Endothelial cell of umbilical vein (primary cell): ENCODE measurements around the gene C10orf67. TPM values are rescaled to one million over a fixed set of nuclear protein-coding genes. Genes with fewer than 3 reads are reported as not detected.

Source experiments
- BruUV-seq: library from RNA; stranded (reverse); fragments of 400-500 nt; replicated peaks from 2 replicates; lab custom pipeline; 2021; lab: Mats Ljungman, UMichigan
- CTCF ChIA-PET: fragments of 300-600, 350-600 bp; sonication (Branson Sonifier 250); formaldehyde crosslinking; loops from one replicate; lab custom pipeline; 2021; ENCODE audit warnings: antibody characterized with exemption, inconsistent platforms; lab: Charles Lee
- POLR2A ChIA-PET: fragments of 300-600, 350-600 bp; sonication (Branson Sonifier 250); formaldehyde crosslinking; loops from one replicate; lab custom pipeline; 2021; ENCODE audit warnings: antibody characterized with exemption, inconsistent platforms; lab: Charles Lee
- DNase-seq: peaks from one replicate; pipeline ENCODE4 v3.0.0-alpha.2; 2011; ENCODE audit warnings: low read depth, low spot score
- FAIRE-seq: peaks from 2 replicates; lab custom pipeline; 2011; peaks lifted over from hg19 to GRCh38; lab: Jason Lieb, UNC
- H2AFZ ChIP-seq: 2 replicates; pipeline ENCODE4 v1.6.0; 2012; ENCODE audit warnings: low read depth, low read length, control low read depth, inconsistent platforms
- H3K27ac ChIP-seq: 2 replicates; pipeline ENCODE4 v1.5.1; 2011; ENCODE audit warnings: low read depth, mild to moderate bottlenecking, control low read depth, low read length, moderate library complexity; ENCODE audit not compliant: insufficient read depth
- H3K27me3 ChIP-seq, 2 experiments: 2 replicates each; pipeline versions ENCODE4 v1.6.0 to v1.6.1; 2011; ENCODE audit warnings: low read length in 2 of 2, mixed read lengths in 1 of 2; ENCODE audit not compliant: control insufficient read depth in 2 of 2, insufficient read depth in 2 of 2
- H3K36me3 ChIP-seq, 2 experiments: 2 replicates in 1 of 2; 3 replicates in 1 of 2; pipeline ENCODE4 v1.5.1; 2011; ENCODE audit warnings: low read length in 2 of 2, mild to moderate bottlenecking in 1 of 2, moderate library complexity in 1 of 2; ENCODE audit not compliant: control insufficient read depth in 2 of 2, insufficient read depth in 2 of 2; ENCODE audit errors: extremely low read depth in 1 of 2
- H3K4me1 ChIP-seq: 3 replicates; pipeline ENCODE4 v1.5.1; 2011; ENCODE audit warnings: mild to moderate bottlenecking, low read length; ENCODE audit not compliant: control insufficient read depth, insufficient read depth; ENCODE audit errors: extremely low read depth
- H3K4me2 ChIP-seq: 2 replicates; pipeline ENCODE4 v1.6.1; 2011; ENCODE audit warnings: low read length, control low read depth, mixed read lengths; ENCODE audit not compliant: insufficient read depth
- H3K4me3 ChIP-seq, 3 experiments: fragments of 200-600 bp in 1 of 3; sonication (generic), shearing (Covaris generic) in 1 of 3; replicated peaks in 1 of 3; 2 replicates each; pipeline ENCODE4 v1.5.1; 2011 to 2016; ENCODE audit warnings: control low read depth in 3 of 3, low read length in 3 of 3, mild to moderate bottlenecking in 2 of 3, inconsistent platforms in 1 of 3, low read depth in 1 of 3, moderate library complexity in 1 of 3; ENCODE audit not compliant: insufficient read depth in 1 of 3
- H3K79me2 ChIP-seq: 2 replicates; pipeline ENCODE4 v1.6.0; 2012; ENCODE audit warnings: low read length, inconsistent platforms; ENCODE audit not compliant: control insufficient read depth, insufficient read depth
- H3K9ac ChIP-seq: replicated peaks from 2 replicates; pipeline ENCODE3; 2011; ENCODE audit warnings: low read length, control low read depth; ENCODE audit not compliant: insufficient read depth; ENCODE audit errors: extremely low read depth
- H3K9me1 ChIP-seq: replicated peaks from 3 replicates; pipeline ENCODE4 v1.6.0; 2011; ENCODE audit warnings: mild to moderate bottlenecking, low read length; ENCODE audit not compliant: control insufficient read depth, insufficient read depth; ENCODE audit errors: extremely low read depth
- H3K9me3 ChIP-seq: replicated peaks from 2 replicates; pipeline ENCODE4 v1.5.1; 2012; ENCODE audit warnings: low read length, inconsistent platforms; ENCODE audit not compliant: control insufficient read depth, insufficient read depth
- H4K20me1 ChIP-seq: replicated peaks from 2 replicates; pipeline ENCODE3; 2011; ENCODE audit warnings: mild to moderate bottlenecking, low read length; ENCODE audit not compliant: control insufficient read depth, insufficient read depth; ENCODE audit errors: extremely low read depth
- CTCF ChIP-seq, 2 donors: IDR thresholded peaks; 1 replicate in 1 of 2; 2 replicates in 1 of 2; pipeline ENCODE4 v1.5.1; 2011; ENCODE audit warnings: low read length in 2 of 2, mild to moderate bottlenecking in 2 of 2, moderate library complexity in 2 of 2, control low read depth in 1 of 2, inconsistent platforms in 1 of 2, low read depth in 1 of 2; ENCODE audit not compliant: insufficient read depth in 1 of 2; ENCODE audit errors: extremely low read depth in 1 of 2
- EZH2 ChIP-seq: IDR thresholded peaks from 2 replicates; pipeline ENCODE4 v1.6.1; 2012; ENCODE audit warnings: borderline replicate concordance, low read depth, mild to moderate bottlenecking, moderate library complexity, low read length, inconsistent platforms; ENCODE audit not compliant: severe bottlenecking
- FOS ChIP-seq: IDR thresholded peaks from 2 replicates; pipeline ENCODE4 v1.6.1; 2011; ENCODE audit warnings: mild to moderate bottlenecking, low read length, moderate library complexity, borderline replicate concordance; ENCODE audit not compliant: insufficient read depth
- GATA2 ChIP-seq: IDR thresholded peaks from 2 replicates; pipeline ENCODE4 v1.7.0; 2011; ENCODE audit warnings: low read depth, mild to moderate bottlenecking, moderate library complexity, mixed read lengths, low read length; ENCODE audit not compliant: insufficient read length, insufficient read depth
- JUN ChIP-seq: IDR thresholded peaks from 2 replicates; pipeline ENCODE4 v1.6.1; 2011; ENCODE audit warnings: borderline replicate concordance, low read depth; ENCODE audit not compliant: insufficient read length, insufficient read depth
- MAX ChIP-seq: IDR thresholded peaks from 2 replicates; pipeline ENCODE4 v1.6.1; 2011; ENCODE audit not compliant: insufficient read depth, insufficient read length
- POLR2A ChIP-seq: IDR thresholded peaks from 2 replicates; pipeline ENCODE4 v1.6.1; 2012; ENCODE audit warnings: low read depth, mild to moderate bottlenecking, control low read depth, low read length
- POLR2AphosphoS5 ChIP-seq: IDR thresholded peaks from 2 replicates; pipeline ENCODE4 v1.6.1; 2012; ENCODE audit warnings: low read depth, mild to moderate bottlenecking, control low read depth, low read length, moderate library complexity; ENCODE audit not compliant: insufficient read depth
- dilution Hi-C: fragments of 300-500 bp; cut with MboI; formaldehyde crosslinking; loops from one replicate; pipeline ENCODE4 v1.15.0; 2019; ENCODE audit warnings: low sequenced_read_pairs; ENCODE audit not compliant: extremely low pct_ligation_motif_present
- intact Hi-C: fragments of 100-400 bp; cut with micrococcal nuclease; formaldehyde crosslinking; loops from one replicate; pipeline ENCODE4 v1.10.0; 2022
- polyA plus RNA-seq, 4 experiments: library from polyadenylated mRNA; depleted of rRNA in 3 of 4; stranded (reverse) in 3 of 4; unstranded in 1 of 4; fragments of >200 nt; gene quantifications; 2 replicates each; pipeline versions ENCODE4 v1.2.1 to v1.2.3, GENCODE V29; 2011 to 2012; ENCODE audit warnings: missing spikeins in 1 of 4
- total RNA-seq: library from RNA; stranded (reverse); gene quantifications from 2 replicates; pipeline ENCODE4 v1.2.3, GENCODE V29; 2021

The C10orf67 gene
- total and polyA plus RNA-seq, 2 donors (not counting 3 experiments of a cell fraction or from before 2014, with no cell fraction given): not detected

GRCh38 chr10:23341004-23341403 lies 3.6 kb downstream of the C10orf67 start:
- H2AFZ ChIP-seq: no peak overlapping the region
- no TSS peak for BruUV-seq
- FAIRE-seq (no peak), DNase-seq (no peak)
- H3K36me3 ChIP-seq: no peaks in the 10 kb centered on the region
- H3K4me2 ChIP-seq: no peak overlapping the region
- TF ChIP-seq EZH2 (no peak), MAX (no peak), GATA2 (no peak), JUN (no peak), POLR2A (no peak), FOS (no peak)
- H3K79me2 ChIP-seq: no peaks in the 10 kb centered on the region
- no peak overlapping the region for H3K9ac ChIP-seq
- intact Hi-C loops (no loop called here), dilution Hi-C loops (no loop called here)
- CTCF ChIA-PET: no interaction called here
- H3K4me3 ChIP-seq: no peak overlapping the region
- no peaks in the 10 kb centered on the region for H3K9me3 ChIP-seq
- no peaks in the 10 kb centered on the region for H4K20me1 ChIP-seq
- no peaks in the 10 kb centered on the region for H3K4me1 ChIP-seq
- POLR2A ChIA-PET: no interaction called here
- H3K27me3 ChIP-seq: peaks cover 0 to 4% of the 10 kb centered on the region in 2 experiments
- no peak overlapping the region for H3K27ac ChIP-seq
- no peaks in the 10 kb centered on the region for H3K9me1 ChIP-seq

- CTCF ChIA-PET: interaction anchor here (0.7 kb wide), 1 partner anchor 1044 kb away, joined by 3 read pairs; no protein-coding TSS in a partner anchor
- Histone ChIP-seq H3K27ac (no peak overlapping the region), H3K9me3 (no peaks in the 10 kb centered on the region), H3K9me1 (no peaks in the 10 kb centered on the region), H3K4me3 (no peak overlapping the region), H3K4me2 (no peak overlapping the region), H4K20me1 (no peaks in the 10 kb centered on the region), H3K27me3 (peaks cover 0 to 4% of the 10 kb centered on the region in 2 experiments), H3K36me3 (no peaks in the 10 kb centered on the region), H3K9ac (no peak overlapping the region), H2AFZ (no peak overlapping the region), H3K79me2 (no peaks in the 10 kb centered on the region), H3K4me1 (no peaks in the 10 kb centered on the region)
- TF ChIP-seq GATA2 (no peak), POLR2A (no peak), POLR2AphosphoS5 (no peak), CTCF (IDR thresholded peaks at IDR 0.05; ENCODE audit: extremely low read depth in 1 of 2, insufficient read depth in 1 of 2, low read depth in 1 of 2, low read length in 2 of 2) (no peak), JUN (no peak), MAX (no peak), FOS (no peak), EZH2 (no peak)
- no TSS peak for BruUV-seq
- FAIRE-seq (no peak), DNase-seq (no peak)
- dilution Hi-C loops (no loop called here), intact Hi-C loops (no loop called here)
- POLR2A ChIA-PET: no interaction called here
These were observed 4.2 kb downstream of the C10orf67 start for GRCh38 chr10:23340354-23340753.
